KBM-7 (cell line): ENCODE results near the gene ADAMTS2.
A peak's percentile ranks its signal among the peaks of the same experiment; 100 is the strongest.

Experiments used
- DNase-seq: peaks from one replicate; pipeline ENCODE4 v3.0.0-alpha.2; 2015
- in situ Hi-C: fragments of 300-500 bp; cut with MboI; formaldehyde crosslinking; loops from 2 replicates; pipeline ENCODE4 v1.14.3; 2020; ENCODE audit warnings: low sequenced_read_pairs, low pct_unique_long_range_greater_than_20kb, mixed read lengths

Gene ADAMTS2

DNA sequence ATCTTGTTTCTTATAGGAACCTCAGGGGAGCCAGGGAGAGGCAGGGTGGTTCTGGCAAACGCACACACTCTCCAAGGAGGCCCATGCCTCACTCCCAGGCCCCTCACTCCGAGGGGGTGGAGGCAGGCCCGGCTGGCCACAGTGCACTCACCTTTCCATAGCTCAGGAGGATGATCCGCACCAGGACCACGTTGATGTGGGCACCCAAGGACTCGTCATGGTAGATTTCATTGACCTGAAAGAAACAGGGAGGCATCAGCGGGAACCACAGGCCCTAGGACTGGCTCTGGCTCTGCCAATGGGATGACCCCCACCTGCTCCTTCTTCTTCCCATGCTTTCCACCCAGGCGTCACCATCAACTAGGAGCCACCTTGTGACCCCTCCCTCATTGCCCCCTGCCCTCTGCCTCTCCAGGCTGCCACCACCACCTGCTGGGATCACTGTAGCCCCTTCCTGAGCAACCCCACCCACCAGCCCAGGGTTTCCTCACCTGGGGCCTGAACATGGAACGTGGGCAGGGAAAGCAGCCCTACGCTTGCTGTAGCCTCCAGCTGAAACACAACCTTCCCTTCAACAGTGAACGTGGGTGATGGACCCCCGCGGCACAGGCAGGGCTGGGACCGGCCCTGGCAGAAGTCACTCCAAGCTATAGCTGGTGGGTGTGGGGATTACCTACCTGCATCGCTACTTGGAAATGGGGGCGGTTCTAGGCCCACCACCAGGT lies 164.2 kb downstream of the ADAMTS2 start:
- DNase-seq: no peak
- in situ Hi-C loops: no loop called here

DNA sequence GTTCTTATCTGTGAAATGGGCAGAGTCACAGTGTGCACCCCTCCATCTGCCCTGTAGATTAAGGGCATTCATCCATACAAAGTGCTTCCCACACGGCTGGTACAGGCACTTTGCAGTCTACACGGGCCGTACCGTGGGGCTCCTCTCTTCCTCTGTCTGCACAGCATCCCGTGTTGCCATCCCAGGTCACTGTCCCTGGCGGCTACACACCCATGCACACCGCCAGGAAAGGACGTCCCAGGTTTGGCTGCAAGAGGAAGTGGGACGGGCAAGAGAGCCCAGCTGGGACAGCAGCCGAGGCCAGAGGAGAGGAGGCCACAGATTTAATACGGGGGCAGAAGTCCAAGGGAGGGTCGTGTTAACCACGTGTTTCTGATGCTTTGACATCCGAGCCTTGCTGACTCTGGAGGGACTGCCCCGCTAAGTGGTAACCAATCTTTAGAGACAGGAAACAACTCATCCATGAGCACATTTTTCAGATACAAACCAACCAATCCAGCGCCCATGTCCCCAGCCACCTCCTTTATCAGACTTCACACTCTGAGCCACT lies 165.1 kb downstream of the ADAMTS2 start:
- no peak for DNase-seq
- in situ Hi-C loops: no loop called here

DNA sequence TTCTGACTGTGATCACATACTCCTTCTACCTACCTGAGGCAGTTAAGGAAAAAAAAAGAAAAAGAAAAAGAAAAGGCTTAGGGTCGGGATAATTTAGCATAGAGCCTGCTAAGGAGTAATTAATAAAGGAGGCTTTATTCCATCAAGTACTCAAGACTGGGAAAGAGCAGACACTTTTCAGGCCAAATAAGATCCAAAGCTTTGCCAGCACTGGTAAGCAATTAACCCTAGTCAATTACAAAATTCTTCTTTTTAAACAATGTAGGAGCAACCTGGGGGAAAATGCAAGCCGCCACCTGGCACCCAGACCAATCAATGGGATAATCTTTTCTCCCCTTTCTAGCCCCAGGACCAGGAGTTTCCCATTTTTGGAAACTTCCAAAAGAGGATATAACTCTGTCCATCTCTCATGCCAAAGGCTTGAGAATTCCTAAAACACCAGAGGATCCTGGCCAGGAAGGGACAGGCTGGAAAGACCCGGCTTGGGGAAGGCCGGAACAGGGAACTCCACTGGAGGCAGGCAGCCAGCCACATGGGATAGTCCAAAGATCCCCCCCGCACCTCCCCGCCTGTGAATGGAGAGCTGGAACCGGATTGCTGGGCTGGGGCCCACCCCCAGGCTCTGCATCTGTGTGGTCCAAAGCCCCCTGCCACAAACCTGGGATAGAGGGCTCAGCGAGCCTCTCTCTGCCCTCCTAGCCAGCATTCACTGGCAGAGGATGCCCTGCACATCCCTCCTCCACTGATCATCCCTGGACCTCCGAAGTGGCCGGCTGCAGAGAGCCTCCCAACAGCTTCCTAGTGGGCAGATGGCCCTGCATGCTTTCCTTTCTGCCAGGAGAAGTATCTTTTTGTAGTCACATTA lies 167.3 kb downstream of the ADAMTS2 start:
- in situ Hi-C loops: no loop called here
- no peak for DNase-seq

DNA sequence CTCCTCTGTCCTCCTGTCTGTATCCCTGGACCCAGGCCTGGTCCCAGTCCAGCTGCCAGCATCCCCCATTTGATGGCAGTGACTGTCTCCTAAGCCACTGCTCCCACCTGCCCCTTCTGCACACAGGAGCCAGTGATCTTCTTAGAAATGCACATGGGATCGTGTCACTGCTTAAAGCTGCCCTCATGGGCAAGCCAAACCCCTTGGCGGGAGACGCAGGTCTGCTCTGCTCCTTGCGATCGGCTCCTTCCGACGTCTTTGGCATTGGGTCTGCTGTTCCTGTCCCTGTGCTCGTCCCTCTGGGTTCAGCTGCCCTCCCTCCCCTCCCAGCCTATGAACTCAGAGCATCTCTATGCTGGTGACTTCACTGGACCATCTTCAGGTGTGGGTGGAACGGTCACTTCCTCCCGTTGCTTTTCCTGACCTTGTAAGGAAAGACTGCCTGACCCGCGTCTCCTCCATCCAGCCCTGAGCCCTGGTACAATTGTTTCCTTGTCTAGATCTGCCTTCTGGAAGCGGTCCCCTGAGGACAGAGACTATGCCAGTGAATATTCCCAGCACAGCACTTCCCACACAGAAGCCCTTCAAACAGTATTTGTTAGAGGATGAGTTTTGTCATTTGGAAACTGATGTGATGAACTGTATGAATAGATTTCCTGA lies 168.6 kb downstream of the ADAMTS2 start:
- in situ Hi-C loops: no loop called here
- DNase-seq: no peak

DNA sequence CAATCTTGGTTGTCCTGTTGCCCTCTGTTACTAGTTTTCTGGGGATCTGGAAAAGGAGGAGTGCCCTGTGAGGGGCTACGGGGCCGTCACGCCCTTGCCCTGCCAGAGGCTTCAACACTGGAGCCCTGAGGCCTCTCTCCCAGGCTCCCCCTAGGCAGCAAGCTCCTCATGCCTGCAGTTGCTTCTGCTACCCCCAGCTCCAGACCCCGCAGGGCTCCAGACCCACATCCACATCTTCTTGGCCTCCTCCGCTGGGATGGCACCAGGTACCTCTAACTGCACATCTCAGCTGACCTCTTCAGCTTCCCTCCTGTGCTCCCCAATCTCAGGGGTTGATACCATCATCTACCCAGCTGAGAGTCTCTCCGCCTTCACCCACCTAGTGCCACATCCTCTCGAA lies 169.1 kb downstream of the ADAMTS2 start:
- in situ Hi-C loops: no loop called here
- no peak for DNase-seq

DNA sequence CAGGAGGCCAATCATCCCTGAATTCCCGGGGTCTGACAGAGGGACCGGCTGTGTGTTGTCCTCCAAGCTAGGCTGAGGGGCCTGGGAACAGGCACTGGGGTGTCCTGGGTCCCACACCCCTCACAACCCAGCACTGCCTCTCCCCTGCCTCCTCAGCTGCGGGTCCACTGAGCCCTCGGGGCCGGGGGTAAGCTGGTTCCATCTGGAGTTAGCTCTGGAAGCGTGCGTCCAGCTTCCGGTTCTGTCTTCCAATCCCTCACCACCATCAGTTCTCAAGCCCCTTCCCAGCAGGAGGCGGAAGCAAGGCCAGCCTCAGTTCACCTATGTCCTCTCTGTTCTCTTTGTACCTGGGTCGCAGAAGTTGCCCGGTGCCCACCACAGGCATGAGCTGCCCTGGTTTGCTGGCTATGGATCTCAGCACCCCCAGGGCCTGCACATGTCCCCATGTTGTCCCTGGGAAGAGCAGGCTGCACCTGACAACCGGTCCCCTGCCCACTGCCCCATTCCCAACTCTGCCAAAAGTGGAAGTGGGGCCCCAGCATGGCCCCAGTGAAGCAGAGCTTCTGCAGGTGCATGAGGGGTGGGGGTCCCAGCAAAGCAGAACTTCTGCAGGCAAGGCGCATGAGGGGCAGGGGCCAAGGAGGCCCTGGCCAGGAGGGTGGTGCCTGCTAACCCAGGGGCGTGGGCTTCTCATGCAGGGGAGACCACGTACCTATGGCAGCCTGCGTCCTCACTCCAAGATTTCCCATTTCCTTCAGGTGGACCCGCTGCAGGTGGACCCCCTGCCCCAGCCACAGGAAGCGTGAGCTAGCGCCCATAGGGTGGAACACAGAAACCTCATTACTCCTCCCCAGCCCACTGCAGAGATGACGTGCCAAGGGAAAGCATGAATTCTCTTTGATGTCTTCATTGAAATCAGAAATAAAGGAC lies 173.2 kb downstream of the ADAMTS2 start:
- in situ Hi-C loops: no loop called here
- DNase-seq: no peak

DNA sequence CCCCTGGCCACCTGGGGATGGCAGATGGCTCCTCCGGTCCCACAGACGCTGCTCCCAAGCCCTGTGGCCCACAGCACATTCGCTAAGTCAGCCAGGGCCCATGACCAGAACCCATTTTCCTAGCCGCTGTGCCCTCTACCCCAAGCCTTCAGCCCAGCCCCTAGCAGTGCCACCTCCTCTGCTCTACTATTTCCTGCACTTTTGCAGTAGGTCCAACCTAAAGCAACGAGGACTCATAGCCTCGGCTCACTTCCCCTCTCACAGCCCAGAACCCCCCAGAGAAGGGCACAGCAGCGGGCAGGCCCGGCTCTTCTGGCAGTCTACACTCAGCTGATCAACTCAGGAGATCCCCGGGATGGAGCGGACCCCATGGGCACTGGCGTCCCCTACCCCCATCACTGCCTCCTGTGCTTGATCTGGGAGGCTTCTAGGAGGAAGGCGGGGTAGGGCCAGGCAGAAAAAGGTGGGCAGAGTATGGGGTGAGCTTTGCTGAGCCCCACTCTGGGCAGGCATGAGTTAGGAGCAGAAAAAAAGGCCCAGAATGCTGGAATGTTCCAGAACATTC lies 173.9 kb downstream of the ADAMTS2 start:
- no peak for DNase-seq
- in situ Hi-C loops: no loop called here

DNA sequence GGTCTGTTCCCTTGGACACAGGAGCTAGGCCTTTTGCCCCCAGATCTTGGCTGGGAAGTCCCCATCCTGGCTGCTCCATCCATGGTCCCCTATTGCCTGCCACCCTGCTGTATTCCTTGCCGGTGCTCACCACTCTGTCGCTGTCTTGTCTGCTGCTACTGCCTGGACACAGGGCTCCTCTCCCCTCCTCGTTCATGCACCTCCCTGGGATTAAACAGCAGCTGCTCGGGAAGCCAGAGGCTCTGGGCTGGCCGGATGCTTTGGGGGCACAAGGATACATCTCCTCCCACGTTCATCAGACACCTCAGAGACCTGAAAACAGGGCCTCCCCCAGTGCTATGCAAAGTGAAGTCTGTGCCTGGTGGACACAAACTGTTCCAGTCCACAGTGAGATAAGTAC lies 174.7 kb downstream of the ADAMTS2 start:
- no peak for DNase-seq
- in situ Hi-C loops: no loop called here

DNA sequence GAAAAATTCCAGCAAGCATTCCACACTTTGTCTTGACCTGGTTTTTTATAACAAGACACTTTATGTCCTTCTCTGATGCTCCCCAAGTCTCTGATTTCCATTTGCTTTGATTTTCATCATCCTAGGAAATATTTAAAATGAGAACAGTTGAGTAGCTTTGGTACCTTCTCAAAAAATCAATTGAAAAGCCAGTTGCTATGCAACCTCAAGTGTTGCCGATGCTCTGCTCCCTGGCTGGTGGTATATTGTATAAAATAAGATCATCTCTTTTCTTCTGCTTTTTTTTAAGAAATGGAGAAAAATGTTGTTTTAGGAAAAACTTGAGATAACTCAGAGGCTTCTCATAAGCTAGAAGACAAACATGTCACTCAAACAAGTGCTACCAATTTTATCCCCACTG lies 175.4 kb downstream of the ADAMTS2 start:
- in situ Hi-C loops: no loop called here

DNA sequence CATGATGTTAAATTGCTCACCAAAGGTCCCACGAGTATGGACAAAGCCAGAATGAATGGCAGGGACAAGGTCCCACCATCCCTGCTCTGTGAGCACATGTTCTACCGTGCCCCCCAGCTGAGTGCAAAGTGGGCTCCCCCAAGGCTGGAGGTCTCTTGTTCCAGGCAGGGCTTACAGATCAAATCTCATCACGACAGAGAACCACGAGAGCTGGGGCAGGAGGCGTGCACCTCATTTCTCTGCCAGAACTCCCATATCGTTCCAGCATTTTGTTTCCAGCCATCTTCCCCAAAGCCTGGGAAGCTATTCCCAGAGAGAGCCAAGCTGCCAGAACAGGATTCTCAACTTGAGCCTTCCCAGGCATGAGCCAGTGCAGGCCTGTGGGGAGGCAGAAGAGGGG lies 176.6 kb downstream of the ADAMTS2 start:
- in situ Hi-C loops: no loop called here
- DNase-seq: no peak

More for the DNA sequence above, 175.4 kb downstream of the ADAMTS2 start:
- DNase-seq: no peak

DNA sequence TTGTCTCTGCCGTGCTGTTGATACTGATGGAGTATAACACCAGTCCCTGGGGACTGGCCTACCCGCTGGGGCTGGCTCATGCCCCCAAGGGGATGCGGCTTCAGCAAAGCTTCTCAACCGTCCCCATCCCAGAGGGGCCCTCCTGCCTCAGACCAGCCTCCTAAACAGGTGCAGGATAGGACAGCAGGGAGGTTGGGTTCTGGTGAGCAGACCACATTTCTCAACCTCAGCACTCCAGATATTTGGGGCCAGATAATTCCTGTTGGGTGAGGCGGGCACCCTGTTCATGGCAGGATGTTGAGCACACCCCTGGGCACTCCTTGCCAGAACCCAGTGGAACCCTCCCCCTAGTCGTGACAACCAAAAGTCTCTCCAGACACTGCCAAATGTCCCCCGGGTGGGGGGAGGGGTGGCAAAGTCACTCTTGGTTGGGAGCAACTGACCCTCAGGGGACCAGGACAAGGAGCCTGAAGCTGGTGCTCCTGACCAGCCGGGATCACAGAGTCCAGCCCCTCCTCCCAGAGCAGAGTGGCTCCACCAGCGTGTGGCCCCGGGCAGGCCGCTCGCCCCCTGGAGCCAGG lies 177.3 kb downstream of the ADAMTS2 start:
- in situ Hi-C loops: no loop called here
- no peak for DNase-seq

DNA sequence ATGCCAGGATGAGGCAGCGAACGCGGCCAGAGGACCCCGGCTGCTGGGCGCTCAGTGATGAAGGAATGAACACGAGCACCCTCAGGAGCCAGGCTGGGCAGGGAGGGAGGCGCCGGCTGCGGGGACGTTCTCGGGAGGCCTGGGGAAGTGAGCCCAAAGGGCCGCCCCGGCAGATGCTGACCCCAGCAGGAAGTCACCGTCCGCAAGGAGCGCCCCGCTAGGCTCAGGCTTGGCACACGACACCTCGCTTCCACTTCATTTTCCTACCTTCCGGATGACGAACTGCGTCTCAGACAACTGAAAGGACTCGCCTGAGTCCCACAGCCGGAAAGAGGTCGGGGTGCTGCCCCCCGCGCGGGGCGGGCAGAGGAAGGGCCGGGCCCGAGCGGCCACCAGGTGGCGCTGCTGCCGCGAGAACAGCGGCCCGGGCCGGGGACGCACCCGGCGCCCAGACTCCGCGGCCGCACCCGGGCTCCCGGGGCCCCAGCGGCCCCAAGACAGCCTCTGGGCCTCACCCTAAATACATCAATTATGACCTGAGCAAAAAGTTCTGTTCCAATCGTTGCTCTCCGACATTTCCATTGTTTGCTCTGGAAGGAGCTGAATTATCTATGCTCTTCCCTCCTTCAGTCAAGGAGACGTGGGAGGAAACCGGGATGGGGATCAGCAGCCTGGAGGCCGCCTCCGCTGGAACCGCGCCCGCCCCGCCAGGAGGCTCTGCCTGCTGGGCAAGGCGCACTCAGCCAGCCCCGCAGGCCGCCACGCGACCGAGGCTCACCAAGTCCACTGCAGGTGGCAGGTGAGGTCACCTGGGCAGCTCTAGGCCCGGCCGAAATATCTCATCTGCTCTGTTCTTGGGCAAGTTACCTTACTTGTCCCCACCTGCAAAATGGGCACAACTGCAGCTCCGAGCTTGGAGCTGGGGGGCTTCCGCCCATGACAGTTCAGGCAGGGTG lies 178.1 kb downstream of the ADAMTS2 start:
- in situ Hi-C loops: no loop called here

DNA sequence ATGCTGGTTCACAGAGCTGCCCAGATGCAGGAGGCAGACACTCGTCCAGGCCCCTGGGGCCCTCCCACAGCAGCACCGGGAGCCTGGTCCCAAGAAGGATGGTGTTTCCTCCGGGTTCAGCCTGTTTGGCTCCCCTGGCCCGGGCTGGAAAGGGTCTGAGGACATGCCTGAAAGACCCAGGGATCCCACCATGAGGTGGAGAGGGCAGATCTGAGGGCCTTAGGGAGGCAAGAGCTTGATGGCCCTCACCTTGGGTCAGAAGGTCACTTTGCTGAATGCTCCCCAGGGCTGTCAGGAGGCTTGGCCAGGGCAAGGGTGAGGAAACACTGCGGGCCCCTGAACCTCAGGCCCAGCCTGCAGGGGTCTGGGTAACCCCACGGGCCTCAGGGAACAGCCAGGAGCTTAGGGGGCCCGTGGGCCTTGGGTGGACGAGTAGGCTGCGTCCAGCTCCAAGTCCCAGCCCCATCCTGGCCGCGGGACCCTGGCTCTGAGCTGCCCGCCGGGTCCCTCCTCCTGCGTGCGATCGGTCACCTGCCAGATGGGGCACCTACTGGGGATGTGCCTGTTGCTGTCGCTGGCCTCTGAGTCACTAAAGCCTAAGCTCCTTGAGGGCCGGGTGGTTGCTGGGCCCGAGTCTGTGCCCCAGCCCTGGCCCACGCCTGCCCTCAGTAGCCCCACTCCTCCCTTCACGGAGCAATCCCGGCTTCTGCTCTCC lies 178.9 kb downstream of the ADAMTS2 start:
- in situ Hi-C loops: no loop called here
- no peak for DNase-seq

More for the DNA sequence above, 178.1 kb downstream of the ADAMTS2 start:
- DNase-seq: peak; percentile 85

DNA sequence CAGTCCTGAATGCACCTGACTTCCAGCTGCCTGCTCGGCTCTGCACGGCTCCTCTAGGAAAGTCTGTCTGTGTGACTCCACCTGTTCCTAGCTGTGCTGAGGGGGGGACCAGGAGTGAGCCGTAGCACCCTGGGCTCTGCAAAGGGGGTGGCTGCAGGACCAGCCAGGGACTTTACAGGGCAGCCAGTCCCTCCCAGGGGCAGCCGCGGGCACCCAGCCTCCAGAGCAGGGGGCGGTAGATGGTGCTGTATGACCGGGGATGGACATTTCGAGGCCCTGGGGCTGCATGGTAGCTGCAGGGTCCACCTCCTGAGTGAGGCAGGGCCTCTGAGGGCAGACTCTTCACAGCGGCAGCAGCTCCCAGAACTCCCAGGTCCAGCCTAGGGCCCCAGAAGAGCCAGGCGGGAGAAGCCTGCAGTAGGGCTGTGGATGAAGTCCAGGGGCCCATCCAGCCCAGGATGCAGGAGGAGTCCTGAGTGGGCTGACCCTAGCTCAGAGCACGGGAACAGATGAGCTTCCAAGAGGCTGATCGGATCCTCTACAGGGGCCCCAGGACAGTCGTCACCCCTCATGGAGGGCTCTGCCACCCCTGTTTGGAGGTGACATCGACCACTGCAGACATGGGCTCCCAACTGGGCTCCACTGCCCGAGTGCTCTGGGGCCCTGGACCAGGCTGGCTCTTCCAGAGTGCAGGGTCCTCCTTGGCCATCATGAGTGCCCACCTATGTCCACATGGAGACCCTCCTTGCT lies 179.7 kb downstream of the ADAMTS2 start:
- in situ Hi-C loops: no loop called here
- DNase-seq: no peak

DNA sequence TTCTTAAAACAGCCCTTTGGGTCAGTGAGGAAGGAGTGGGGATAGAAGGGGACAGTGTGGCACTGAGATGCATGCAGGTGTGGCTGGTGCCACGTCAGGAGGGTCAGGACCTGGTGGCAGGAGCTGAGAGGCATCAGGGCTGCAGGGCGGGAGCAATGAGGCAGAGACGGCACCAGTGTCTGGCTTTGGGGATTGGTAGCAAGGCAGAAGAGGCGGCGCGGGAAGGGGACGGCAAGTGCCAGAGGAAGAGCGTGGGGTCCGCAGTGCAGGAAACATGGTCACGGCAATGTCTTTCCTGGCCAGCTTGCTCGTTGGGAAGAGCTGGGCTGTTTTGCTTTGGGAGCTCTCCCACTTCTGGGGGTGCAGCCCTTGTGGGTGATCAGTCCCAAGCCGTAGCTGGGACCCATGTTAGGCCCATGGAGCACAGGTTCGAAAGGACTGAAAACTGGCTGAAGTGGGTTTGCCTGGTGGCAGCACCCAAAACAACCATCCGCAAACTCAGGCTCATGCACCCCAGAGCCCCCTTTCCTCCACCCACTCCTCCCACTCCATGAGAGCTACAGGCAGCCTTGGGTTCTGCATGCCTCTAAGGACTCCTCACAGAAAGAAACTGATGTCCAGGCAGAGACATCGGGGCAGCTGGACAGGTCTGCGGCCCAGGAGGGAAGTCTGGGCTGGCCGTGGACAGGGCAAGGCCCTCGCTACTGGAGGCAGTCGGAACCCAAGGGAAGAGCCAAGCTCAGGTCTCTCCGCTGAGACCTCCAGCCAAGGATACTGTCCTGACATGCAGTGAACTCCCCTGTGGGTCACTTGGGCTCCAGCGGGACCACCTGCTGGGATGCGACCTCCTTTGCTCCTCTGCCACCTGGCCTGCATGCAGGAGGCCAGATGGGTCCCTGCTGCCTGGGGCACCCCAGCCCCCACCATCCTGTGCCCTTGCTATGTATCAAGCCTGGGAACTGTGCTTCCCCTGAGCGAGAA lies 180.6 kb downstream of the ADAMTS2 start:
- in situ Hi-C loops: no loop called here
- DNase-seq: no peak
